RPMI8226 (cell line): ENCODE measurements around the gene CDK13.
"Not testable (repeated sequence)": the region's sequence is repeated elsewhere in the genome, so short reads cannot be mapped to it uniquely, and the experiment has no call there.

Experiments
- DNase-seq: peaks from one replicate; pipeline ENCODE4 v3.0.0-alpha.2; 2015

The CDK13 gene

DNA sequence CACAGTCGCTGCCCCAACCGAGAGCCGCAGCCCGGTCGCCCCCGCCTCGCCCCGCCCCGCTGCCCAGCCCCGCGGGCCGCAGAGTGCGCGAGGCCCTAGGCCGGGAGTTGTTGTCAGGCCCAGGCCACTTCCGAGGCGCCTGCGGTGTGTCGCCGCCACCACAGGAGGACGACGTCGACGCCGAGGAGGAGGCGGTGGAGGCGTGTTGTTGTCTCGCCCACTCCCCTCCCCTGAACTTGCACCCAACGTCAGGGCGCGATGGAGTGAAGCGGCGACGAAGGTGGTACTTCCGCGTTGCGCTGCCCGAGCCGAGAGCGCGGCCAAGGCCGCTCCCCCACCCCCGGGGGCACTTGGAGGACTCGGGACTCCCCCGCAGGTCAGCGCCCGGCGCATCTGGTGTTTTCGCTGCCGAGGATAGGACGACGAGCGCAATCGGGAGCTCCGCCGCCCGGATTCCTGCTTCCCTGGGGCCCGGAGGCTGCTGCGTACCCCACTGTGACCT is at the start of gene CDK13:
CDK13 (plus strand) TSS at position 286 of the 502 bp plus-strand sequence. CDS start 386 bp downstream, outside the sequence.
- DNase-seq, result peak; percentile 88

DNA sequence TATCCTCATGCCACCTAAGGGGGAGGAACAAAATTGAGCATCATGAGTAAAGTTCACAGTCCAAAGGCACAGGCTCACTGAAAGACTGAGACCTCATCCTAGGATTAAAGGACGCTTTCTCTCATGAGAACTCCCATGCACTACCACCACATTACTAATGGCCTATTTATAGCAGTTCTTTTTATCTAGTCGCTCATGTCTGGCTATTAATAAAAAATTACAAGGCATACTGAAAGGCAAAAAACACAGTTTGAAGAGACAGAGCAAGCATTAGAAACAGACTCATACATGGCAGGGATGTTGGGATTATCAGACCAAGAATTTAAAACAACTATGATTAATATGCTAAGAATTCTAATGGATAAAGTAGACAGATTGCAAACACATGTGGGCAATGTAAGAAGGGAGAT is 46.0 kb upstream of the CDK13 start:
- DNase-seq, result no peak

DNA sequence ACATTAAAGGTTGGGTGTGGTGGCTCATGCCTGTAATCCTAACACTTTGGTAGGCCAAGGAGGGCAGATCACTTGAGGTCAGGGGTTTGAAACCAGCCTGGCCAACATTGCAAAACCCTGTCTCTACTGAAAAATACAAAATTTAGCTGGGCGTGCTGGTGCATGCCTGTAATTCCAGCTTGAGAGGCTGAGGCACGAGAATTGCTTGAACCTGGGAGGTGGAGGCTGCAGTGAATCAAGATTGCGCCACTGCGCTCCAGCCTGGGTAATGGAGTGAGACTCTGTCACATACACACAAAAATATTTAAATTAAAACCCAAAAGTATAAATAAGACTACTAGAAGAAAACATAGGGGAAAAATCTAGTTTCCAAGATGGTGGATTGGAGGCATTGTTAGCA is 41.9 kb upstream of the CDK13 start:
- no peak for DNase-seq

DNA sequence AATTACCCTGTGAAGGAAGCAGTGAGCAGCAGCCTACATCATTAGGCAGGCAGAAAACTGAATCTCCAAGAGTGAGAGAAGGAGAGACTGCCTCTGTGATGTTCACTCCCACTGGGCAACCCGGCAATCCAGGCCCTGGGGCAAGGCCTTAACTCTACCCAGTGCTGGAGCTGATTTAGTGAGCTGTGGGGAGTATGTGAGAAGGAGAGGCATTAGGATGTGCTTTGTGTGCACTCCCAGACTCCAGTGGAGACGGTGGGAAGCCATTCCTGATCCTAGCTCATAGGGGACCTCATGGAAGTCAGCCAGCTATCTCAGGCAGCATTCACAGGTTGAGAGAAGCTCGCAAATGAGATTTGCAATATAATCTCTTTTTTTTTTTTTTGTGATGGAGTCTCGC is 41.1 kb upstream of the CDK13 start:
- DNase-seq, result no peak

DNA sequence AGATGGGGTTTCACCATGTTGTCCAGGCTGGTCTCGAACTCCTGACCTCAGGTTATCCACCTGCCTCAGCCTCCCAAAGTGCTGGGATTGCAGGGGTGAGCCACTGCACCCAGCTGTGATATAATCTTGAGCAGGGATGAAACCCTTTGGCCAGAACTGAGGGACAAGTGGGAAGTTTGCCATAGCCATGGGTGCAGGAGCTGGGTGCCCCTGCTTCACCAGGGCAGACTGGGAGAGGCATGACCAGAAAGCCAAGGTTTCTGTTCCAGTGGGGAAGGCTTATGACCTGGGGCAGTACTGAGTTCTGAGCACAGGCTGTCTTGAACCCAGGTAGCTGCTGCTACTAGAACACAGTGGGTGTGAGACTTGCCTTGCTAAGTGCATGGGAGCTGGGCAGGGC is 40.5 kb upstream of the CDK13 start:
- DNase-seq, result no peak

DNA sequence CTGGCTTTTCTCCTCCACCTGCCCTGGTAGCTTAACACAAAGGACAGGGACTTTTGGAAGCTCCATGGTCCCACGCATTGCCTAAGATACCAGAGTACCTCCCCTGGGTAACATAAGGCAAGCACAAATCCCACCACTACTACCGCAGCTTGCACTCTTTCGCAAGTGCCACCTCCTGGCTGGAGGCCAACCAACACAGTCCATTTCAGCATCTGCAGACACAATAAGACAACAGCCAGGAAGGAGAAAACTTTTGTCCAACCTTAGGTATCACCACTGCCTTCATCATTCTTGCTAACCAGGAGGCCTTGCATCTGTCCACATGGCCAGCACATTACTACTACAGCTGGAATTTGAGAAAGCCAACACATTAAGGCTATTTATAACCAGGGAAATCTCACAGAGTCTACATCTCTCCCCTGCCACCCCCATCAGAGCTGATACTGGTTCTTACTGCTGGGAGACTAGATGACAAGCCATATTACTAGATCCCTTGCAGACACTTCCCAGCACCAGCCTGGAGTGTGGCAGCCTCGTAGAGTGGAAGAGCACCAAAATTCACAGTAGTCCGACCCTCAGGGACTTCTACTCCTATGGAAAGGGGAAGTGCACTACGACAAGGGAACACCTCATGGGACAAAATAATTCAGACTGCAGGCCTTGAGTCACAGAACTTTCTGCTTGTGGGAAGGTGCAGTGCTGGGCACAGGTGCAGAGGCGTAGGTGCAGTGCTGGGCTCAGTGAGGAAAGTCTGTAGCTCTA is 39.8 kb upstream of the CDK13 start:
- peak; percentile 50 for DNase-seq

DNA sequence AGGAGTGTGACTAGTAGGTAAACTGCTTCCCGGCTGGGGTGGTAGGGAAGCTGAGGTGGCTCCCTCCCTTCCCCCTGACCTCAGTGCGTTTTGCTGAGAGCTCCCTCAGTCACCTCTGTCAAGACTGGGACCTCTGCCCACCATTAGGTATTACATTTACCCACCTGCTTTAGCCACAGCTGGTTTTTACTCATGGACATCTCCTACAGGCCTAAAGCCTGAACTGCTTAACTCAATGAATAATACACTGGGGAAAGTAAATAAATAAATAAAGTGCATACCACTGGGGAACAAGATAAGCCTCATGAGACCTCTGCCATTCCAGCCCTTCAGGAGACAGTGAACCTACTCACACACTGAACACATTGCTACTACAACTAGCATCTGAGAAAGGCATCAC is 38.9 kb upstream of the CDK13 start:
- DNase-seq, result no peak

DNA sequence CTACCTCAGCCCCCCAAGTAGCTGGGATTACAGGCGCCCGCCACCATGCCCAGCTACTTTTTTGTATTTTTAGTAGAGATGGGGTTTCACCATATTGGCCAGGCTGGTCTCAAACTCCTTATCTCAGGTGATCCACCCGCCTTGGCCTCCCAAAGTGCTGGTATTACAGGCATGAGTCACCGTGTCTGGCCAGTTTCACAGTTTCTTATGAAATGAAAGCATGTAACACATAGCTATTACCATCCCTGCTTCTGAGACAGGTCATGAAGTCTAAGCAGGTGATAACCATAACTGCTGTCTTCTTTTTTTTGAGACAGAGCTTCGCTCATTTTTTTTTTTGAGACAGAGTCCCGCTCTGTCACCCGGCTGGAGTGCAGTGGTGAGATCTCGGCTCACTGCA is 34.2 kb upstream of the CDK13 start:
- DNase-seq, result not testable (repeated sequence)

DNA sequence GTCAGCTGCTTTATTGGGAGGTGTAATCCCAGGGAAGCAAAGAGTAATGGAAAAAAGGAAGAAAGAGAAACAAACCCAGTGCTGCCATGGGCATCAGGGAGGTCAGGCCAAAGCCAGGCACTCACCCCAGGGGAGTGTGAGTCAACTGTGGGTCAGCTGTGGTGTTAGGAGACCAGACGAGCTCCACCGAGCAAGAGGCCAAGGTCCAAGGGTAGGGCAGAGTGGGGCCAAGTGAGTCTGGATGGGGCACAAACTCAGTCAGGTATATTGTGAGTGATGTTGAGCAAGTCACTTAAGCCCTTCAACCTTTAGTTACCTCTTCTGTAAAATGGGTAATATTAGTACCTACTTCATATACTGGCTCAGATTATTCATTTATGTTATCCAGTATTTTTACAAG is 30.4 kb upstream of the CDK13 start:
- no peak for DNase-seq

DNA sequence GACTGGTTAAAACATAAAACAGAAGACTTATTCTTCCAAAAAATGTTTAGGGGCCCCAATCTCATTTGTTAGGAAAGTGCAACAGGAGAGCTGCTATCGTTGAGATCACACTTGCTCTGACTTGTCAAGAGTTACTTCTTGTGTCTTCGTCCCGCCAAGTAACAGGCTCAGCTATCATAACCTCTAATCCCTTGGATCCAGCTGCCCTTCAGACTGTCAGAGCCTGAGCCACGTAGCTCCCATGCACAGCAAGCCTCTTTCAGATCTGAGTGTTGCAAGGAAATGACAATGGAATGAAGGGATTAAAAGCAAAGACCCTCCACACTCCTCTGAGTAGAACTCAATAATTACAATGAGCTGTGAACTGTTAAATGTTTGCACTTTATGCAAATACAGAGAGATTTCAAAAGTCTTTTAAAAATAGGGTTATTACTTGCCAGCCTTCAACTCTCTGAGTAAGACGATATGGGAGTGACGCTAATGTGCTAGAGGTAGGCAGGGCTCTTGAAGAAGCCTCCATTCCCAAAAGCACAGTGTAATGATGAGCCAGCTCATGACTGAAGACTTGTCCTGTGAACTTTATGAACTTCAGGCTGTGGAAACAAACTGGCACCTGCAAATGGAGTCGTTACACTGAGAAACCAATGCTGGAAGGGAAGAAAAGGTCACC is 28.4 kb upstream of the CDK13 start:
- DNase-seq, result no peak

DNA sequence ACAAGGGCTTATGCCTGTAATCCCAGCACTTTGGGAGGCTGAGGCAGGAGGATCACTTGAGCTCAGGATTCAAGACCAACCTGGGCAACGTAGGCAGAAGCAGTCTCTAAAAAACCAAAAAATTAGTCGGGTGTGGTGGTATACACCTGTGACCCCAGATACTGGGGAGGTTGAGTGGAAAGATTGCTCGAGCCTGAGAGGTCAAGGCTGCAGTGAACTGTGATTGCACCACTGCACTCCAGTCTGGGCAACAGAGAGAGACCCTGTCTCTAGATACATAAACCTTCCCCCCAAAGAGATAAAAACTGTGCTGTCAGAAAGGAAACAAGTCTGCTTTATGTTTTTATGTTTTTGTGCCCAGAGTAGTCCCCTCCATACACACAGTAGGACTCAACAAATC is 27.5 kb upstream of the CDK13 start:
- DNase-seq, result no peak

DNA sequence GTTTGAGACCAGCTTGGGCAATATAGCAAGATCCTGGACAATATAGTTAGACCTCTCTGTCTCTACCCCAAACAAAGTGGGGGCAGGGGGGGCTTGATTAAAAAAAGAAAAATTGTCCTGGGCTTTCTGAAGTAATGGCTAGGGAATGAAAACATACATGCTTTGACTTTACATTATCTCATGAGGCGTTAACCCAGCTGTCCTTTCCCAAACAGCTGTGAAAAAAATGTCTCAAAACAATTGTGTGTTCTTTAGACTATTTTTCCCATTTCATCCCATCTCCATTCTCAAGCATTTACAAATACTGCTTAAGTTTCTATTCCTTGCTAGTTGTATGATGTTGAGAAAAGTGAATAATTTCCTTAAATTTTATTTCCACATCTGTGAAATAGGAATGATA is 27.0 kb upstream of the CDK13 start:
- no peak for DNase-seq

DNA sequence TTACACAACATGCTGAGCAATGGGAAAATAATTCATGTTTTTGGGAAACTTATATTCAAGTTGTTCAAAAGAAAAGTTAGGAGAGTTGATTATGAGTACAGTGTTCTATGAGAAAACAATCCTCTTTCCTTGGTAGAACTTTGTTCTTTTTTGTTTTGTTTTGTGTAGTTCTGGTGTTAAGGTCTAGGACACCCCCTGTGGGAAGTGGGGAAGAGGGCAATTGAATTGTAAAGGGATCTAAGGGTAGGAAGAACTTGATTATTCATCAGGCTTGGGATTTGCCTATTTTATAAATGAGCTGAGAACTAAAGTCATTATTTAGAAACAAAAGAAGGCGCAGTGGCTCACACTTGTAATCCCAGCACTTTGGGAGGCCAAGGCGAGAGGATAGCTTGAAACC is 25.9 kb upstream of the CDK13 start:
- no peak for DNase-seq

DNA sequence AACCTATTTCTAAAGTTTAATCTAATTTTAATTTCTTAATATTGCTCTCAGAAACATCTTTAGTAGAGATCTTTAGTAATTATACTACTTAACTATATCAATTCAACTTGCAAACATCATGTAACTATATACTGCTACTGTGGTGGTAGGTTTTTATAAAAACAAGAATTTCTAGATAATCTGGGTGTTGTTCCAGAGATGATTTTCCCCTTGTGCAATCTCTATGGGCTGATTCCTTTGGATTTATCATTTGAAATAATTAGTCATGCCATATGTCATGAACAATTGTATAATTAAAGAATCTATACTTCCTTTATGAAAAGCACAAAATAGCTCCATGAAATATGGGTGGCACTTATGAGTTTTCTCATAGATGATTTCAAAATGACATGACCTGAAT is 23.9 kb upstream of the CDK13 start:
- DNase-seq, result no peak

DNA sequence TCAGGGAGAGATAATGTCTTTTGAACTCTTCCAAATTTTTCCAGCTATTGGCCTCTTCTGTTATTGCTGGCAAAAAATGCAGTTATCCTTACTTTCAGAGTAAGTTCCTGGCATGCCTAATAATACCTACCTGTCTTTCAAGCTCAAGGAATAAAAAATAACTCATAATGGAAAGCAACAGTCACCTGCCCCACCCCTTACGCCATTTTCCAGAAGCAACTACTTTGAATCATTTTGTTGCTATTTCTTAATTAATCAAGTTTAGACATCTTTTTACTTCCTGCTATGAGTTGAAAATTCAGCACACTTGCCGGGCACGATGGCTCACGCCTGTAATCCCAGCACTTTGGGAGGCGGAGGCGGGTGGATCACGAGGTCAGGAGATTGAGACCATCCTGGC is 23.0 kb upstream of the CDK13 start:
- DNase-seq, result no peak

DNA sequence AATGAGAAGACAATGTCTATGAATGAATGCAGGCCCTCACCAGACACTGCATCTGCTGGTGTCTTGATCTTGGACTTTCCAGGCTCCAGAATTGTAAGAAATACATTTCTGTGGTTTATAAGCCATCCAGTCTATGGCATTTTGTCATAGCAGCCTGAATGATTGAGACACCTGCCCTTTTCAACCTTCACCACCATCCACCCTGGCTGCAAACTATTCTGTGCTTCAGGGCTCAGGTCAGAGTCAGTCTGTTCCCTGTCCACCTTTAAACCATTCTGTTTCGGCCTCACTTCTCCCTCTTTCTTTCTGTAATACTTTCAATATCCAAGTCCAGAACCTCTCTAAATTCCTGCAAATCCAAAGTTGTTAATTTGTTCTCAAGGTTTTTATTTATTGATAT is 15.9 kb upstream of the CDK13 start:
- DNase-seq, result no peak

DNA sequence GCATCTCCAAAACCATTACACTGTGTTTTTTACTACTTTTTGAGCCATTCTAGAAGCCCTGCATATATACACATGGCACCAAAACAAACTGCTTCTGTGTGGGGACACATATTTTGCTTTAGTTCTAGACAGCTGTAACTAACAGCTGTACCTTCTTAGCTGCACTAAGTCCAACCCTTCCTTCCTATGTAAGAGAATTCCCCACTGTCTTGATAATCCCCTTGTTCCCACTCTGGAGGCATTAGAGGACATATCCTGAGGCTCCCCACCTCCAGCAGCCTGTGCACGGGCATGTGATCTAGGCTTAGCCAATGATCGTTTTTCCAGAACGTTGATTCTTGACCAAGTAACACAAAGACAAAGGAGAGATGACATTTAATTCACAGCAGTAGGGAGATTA is 13.3 kb upstream of the CDK13 start:
- DNase-seq, result no peak

DNA sequence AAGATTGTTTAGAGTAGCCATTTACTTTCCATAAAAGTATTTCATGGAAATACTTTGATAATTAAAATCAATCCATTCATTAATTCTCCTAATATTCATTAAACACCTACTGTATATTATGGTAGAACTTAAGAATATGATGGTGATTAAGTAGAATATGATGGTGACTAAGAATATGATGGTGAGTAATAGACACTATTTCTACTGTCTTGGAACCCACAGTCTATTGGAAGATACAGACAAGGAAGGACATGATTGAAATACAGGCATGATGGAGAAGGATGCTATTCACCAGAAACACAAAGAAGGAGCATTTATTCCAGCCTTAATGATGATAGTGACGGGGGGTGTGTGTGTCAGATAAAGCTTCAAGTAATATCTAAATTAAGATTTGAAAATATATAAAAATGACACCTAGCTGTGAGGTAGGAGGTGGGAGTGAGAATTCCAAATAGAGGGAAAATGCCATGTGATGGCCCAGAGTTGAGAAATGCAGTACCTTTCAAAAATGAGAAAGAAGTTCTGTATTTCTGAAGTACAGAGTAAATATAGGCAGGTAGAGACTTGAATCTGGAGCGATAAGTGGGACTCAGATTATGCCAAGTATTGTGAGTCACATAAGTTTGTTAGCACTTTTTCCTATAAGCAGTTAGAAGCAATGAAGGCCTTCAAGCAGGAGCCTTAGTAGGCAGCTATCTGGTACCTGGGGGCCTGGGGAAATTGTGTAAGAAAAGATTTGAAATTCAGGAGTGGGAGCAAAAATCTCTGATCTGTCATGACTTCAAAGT is 12.5 kb upstream of the CDK13 start:
- DNase-seq, result no peak

DNA sequence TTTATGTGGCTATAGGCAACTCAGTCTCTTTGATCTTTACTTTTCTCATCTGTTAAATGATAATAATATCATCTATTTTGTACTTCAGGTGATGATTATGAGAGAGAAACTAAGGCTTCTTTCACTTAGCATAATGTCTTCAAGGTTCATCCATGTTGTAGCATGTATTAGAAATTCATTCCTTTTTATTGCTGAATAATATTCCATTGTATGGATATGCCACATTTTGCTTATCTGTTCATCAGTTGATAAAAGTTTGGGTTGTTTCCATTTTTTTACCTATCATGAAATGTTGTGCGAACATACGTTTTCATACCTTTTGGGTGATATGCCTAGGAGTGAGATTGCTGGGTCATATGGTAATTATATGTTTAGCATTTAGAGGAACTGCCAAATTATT is 7.2 kb upstream of the CDK13 start:
- DNase-seq, result no peak

DNA sequence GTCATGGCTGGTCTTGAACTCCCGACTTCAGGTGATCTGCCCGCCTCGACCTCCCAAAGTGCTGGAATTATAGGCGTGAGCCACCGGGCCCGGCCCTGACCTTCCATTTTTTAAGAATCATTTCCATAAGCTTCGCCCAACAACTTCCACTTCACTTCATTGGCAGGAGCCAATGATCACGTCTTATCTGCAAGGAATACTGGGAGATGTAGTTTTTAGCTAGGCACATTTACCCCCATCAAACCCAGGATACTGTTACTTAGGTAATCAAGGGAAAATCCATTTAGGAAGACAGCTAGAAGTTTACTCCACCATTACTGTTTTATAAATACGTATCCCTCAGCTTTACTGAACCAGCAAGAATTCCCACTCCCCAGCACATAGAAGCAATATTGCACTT is 3.4 kb upstream of the CDK13 start:
- no peak for DNase-seq

DNA sequence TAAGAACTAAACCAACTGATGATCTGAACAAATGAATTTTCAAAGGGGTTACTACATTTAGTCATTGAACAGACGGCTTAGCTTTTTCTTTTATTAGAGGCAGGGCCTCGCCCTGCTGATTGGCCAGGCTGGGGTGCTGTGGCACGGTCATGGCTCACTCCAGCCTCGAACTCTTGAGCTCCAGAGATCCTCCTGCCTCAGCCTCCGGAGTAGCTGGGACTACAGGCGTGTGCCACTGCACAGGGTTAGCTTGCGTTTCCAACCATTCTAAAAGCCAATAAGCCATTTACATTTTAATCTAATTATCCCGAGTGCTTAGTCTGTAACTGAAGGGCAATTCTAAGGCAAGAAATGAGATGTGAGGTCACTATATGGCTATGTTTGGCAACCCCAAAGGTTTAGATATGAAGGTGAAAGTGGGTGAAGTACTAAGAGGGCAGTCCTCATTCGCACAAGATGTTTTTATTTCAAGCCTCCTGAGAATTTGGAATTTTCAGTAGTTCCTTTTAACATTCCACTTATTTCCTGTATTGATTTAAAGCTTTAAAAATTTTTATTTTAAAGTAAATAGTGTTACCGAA is 1.6 kb upstream of the CDK13 start:
- peak; percentile 38 for DNase-seq

DNA sequence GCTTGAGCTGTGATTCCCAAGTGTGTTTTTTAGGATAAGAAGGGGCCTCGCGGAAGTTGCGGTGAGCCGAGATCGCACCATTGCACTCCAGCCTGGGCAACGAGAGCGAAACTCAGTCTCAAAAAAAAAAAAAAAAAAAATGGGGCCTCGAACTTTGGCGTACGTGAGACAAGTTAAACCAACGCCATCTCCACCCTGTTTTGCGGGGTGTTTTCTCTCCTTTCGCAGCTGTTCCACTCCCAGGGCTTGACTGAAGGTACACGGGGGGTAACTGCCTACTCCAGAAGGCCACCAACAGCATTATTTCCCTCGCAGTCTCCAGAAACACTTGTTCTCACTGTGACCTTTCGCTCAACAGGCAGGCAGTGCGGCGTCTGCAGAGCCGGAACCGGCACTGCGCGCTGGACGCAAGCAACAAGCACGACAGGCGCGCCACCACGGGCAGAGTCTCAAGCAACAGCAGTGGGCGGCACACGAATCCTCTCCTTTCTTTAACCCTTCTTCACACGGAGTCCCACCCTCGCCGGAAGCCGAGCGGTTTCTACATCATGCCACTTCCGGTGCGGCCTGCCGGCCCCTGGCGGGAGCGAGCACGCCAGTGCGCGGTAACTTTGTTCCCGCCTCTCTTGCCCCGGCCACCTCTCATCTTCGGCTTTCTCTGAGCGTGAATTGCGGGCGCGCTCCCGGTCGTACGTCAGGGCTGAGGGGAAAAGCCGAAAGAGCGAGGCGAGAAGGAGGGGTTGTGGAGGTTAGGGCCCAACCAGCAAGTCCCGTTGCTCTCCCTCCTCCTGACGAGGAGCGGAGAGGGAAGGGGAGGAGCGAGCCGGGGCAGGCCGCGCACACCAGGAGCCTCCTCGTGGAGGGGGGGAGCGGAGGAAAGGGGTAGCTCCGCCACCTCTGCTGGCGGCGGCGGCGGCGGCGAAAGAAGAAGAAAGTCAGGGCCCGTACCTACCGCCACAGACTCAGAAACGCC is 814 bp upstream of the CDK13 start:
- DNase-seq, result peak; percentile 99
